SU-DHL-6 (cell line): Measurements from ENCODE around the gene DLX1.

Experiments
- H2AFZ ChIP-seq: fragments of 200-600 bp; sonication (generic); 2 replicates; pipeline ENCODE4 v1.6.1; 2014; ENCODE audit warnings: low read depth, mild to moderate bottlenecking, moderate library complexity, mixed read lengths, antibody characterized with exemption, low read length; ENCODE audit not compliant: severe bottlenecking
- H3F3A ChIP-seq: fragments of 200-600 bp; shearing (Covaris generic); 2 replicates; pipeline ENCODE4 v1.6.0; 2016; ENCODE audit warnings: antibody characterized with exemption, mild to moderate bottlenecking; ENCODE audit not compliant: insufficient read depth
- H3K27ac ChIP-seq: fragments of 200-600 bp; sonication (generic); 2 replicates; pipeline ENCODE4 v1.5.1; 2016; ENCODE audit warnings: low read depth, mild to moderate bottlenecking, low read length, moderate library complexity, mixed read lengths
- H3K27me3 ChIP-seq: fragments of 200-600 bp; sonication (generic), shearing (Covaris generic); 2 replicates; pipeline ENCODE4 v1.6.0; 2014; ENCODE audit warnings: mild to moderate bottlenecking, low read length
- H3K36me3 ChIP-seq: fragments of 200-600 bp; sonication (generic); 2 replicates; pipeline ENCODE4 v1.6.1; 2014; ENCODE audit warnings: mild to moderate bottlenecking, low read length, mixed read lengths
- H3K4me2 ChIP-seq: fragments of 300-600, 200-600 bp; shearing (Covaris generic), sonication (generic); 2 replicates; pipeline ENCODE4 v1.6.0; 2014; ENCODE audit warnings: low read length, low read depth, mild to moderate bottlenecking; ENCODE audit not compliant: poor library complexity, severe bottlenecking
- H3K4me3 ChIP-seq: fragments of 200-600 bp; sonication (generic); 2 replicates; pipeline ENCODE4 v1.5.1; 2014; ENCODE audit warnings: antibody characterized with exemption, low read length, mild to moderate bottlenecking, mixed read lengths; ENCODE audit not compliant: insufficient read depth, poor library complexity, severe bottlenecking
- H3K79me2 ChIP-seq: fragments of 200-600 bp; sonication (generic); 2 replicates; pipeline ENCODE4 v1.6.1; 2014; ENCODE audit warnings: mild to moderate bottlenecking, low read length, moderate library complexity; ENCODE audit not compliant: insufficient read depth
- H3K9ac ChIP-seq: fragments of 200-600 bp; sonication (generic); 2 replicates; pipeline ENCODE4 v1.7.0; 2014; ENCODE audit warnings: mild to moderate bottlenecking, low read length
- H3K9me2 ChIP-seq: fragments of 200-600 bp; sonication (generic); replicated peaks from 2 replicates; pipeline ENCODE4 v1.6.1; 2014; ENCODE audit warnings: low read length; ENCODE audit not compliant: insufficient read depth
- H3K9me3 ChIP-seq: fragments of 200-600 bp; sonication (generic); 2 replicates; pipeline ENCODE4 v1.6.1; 2014; ENCODE audit warnings: low read length, mixed read lengths; ENCODE audit not compliant: insufficient read depth
- H4K20me1 ChIP-seq: fragments of 200-600 bp; sonication (generic); 2 replicates; pipeline ENCODE4 v1.6.1; 2014; ENCODE audit warnings: low read depth, mild to moderate bottlenecking, antibody characterized with exemption, low read length, moderate library complexity, mixed read lengths
- EZH2phosphoT487 ChIP-seq: fragments of 200-600 bp; sonication (generic), shearing (Covaris generic); conservative IDR thresholded peaks from 2 replicates; pipeline ENCODE4 v1.6.1; 2018; ENCODE audit warnings: mild to moderate bottlenecking, antibody characterized with exemption, low read length, moderate library complexity, mixed read lengths
- TF ChIP-seq, protein P1 (sequence below): fragments of 200-600 bp; sonication (generic); IDR thresholded peaks from one replicate; pipeline ENCODE4 v1.5.1; 2017; ENCODE audit warnings: antibody characterized with exemption, mild to moderate bottlenecking, low read length, moderate library complexity; ENCODE audit not compliant: insufficient read depth, poor library complexity, severe bottlenecking

Gene DLX1

DNA sequence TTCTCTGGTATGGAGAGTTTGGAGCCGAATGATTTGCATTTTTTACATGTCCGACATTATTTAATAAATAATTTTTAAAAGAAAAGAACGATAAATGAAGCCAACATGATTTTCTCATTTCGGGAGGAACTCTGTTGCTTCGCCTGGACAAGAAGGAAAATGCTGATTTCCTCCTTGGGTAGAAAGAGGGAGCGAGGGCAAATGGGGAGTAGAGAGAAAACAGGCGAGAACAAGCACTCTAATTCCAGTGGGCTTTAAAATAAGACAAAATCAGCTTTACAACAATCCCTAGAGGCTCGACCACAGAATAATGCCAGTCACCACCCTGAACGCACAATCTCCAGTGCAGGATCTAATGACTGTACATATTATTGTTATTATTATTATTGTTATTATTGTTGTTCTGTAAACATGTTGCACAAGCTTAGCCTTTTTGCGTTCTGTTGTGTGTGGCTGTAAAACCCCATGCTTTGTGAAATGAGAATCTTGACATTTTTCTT, 3.7 kb downstream of the DLX1 start:
- Histone ChIP-seq H3K4me3 (no peak overlapping the region), H3K9me2 (no peaks in the 10 kb centered on the region), H3K27ac (no peak overlapping the region), H3K36me3 (no peaks in the 10 kb centered on the region), H3K9ac (no peak overlapping the region), H3K4me2 (no peak overlapping the region), H3K9me3 (no peaks in the 10 kb centered on the region), H3F3A (no peaks in the 10 kb centered on the region), H3K79me2 (no peaks in the 10 kb centered on the region), H3K27me3 (no peaks in the 10 kb centered on the region), H2AFZ (no peak overlapping the region), H4K20me1 (no peaks in the 10 kb centered on the region)
- no peak for TF ChIP-seq EZH2phosphoT487
- TF ChIP-seq, protein P1, sequence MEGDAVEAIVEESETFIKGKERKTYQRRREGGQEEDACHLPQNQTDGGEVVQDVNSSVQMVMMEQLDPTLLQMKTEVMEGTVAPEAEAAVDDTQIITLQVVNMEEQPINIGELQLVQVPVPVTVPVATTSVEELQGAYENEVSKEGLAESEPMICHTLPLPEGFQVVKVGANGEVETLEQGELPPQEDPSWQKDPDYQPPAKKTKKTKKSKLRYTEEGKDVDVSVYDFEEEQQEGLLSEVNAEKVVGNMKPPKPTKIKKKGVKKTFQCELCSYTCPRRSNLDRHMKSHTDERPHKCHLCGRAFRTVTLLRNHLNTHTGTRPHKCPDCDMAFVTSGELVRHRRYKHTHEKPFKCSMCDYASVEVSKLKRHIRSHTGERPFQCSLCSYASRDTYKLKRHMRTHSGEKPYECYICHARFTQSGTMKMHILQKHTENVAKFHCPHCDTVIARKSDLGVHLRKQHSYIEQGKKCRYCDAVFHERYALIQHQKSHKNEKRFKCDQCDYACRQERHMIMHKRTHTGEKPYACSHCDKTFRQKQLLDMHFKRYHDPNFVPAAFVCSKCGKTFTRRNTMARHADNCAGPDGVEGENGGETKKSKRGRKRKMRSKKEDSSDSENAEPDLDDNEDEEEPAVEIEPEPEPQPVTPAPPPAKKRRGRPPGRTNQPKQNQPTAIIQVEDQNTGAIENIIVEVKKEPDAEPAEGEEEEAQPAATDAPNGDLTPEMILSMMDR, result no peak

DNA sequence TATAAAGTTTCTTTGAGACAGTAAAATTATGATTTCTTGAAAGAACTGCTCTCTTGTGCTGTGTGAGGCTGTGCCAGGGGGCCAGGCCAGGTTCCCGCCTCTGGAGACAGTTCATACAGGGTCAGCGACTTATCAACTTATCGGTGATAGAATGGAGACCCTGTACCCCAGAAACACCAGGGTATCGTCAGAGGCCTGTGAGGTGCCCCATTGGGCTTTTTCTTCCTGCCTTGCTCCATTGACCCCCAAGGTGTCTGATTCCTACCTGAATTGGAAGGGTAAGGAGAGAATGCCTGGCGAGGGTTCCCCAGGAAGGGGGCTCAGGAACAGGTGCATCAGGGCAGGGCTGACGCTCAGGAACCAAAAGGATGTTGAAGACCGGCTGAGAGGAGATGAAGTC, 4.3 kb downstream of the DLX1 start:
- TF ChIP-seq, protein P1, result no peak
- no peak for TF ChIP-seq EZH2phosphoT487
- Histone ChIP-seq H3K9me2 (no peaks in the 10 kb centered on the region), H3K79me2 (no peaks in the 10 kb centered on the region), H3K27me3 (no peaks in the 10 kb centered on the region), H3F3A (no peaks in the 10 kb centered on the region), H3K9me3 (no peaks in the 10 kb centered on the region), H3K4me3 (no peak overlapping the region), H3K36me3 (no peaks in the 10 kb centered on the region), H3K27ac (no peak overlapping the region), H4K20me1 (no peaks in the 10 kb centered on the region), H2AFZ (no peak overlapping the region), H3K9ac (no peak overlapping the region), H3K4me2 (no peak overlapping the region)

DNA sequence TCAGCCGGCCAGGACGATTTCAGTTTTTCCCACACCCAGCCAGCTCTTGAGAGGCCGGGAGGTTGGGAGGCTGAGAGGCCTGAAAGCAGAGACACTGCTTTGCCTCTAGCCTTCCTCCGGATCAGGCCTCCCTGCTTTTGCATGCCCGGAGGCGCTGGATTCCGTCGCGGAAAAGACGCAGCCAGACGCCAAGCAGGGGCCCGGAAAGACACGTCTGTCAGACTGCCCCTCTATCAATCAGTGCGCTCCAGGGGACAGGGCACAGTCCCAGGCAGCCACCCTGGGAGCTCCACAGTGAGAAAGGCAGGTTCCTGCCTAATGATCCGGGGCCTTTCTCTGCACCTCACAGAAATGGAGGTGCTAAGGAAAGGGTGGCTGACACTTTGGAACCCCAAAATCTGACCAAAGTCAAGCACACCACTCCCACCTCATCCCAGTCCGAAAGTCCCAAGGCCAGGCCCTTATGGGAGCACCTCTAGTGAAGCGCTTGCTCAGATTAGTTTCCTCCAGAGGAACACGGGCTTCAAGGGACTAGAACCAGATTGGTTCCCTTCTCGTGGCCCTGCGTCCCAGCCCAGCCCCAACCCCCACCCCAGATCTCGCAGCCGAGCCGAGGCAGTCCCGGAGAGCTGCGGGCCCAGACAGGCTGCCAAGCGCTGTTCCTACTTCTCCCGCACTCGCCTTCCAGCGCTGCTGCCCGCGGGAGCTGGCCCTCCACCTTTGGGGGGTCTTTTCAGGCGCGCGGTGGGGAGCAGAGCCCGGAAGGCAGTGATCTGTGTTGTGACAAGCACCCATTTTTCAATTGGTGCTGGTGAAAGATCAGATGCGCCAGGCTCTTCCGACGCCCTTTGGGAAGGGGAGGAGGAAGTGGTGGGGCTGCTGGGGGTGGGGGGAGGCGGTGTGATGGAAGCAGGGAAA, 5.0 kb downstream of the DLX1 start:
- H3K36me3 ChIP-seq, result no peaks in the 10 kb centered on the region
- H3K27me3 ChIP-seq, result no peaks in the 10 kb centered on the region
- no peaks in the 10 kb centered on the region for H3K9me2 ChIP-seq
- no peak overlapping the region for H3K4me2 ChIP-seq
- H3K9me3 ChIP-seq, result no peaks in the 10 kb centered on the region
- no peaks in the 10 kb centered on the region for H3F3A ChIP-seq
- TF ChIP-seq, protein P1, result no peak
- TF ChIP-seq EZH2phosphoT487, result no peak
- H2AFZ ChIP-seq, result no peak overlapping the region
- H3K4me3 ChIP-seq, result no peak overlapping the region
- H3K27ac ChIP-seq, result no peak overlapping the region
- H4K20me1 ChIP-seq, result no peaks in the 10 kb centered on the region
- H3K9ac ChIP-seq, result no peak overlapping the region
- H3K79me2 ChIP-seq, result no peaks in the 10 kb centered on the region
